Gastroesophageal sphincter (tissue), 4 donors: ENCODE data around the gene SYNRG. TPM values are rescaled to one million over a fixed set of nuclear protein-coding genes. Genes with fewer than 3 reads are reported as not detected.

Source experiments
- ATAC-seq: fragments of 150-250 bp; one replicate; pipeline ENCODE4 v1.9.1; 2016; ENCODE audit warnings: mild to moderate bottlenecking, moderate library complexity
- H3K27ac ChIP-seq, 4 donors: fragments of 200-600 bp; sonication (generic) in 3 of 4; 1 replicate in 3 of 4; 2 replicates in 1 of 4; pipeline ENCODE4 v1.5.1; 2016 to 2019
- H3K27me3 ChIP-seq: fragments of 200-600 bp; sonication (generic); one replicate; pipeline ENCODE4 v1.5.1; 2019
- H3K36me3 ChIP-seq, 2 donors: fragments of 200-600 bp; sonication (generic); one replicate each; pipeline ENCODE4 v1.5.1; 2019; ENCODE audit warnings: control low read depth in 1 of 2
- H3K4me1 ChIP-seq, 3 donors: fragments of 200-600 bp; sonication (generic); 1 replicate in 2 of 3; 2 replicates in 1 of 3; pipeline ENCODE4 v1.5.1; 2016 to 2019; ENCODE audit warnings: control low read depth in 2 of 3
- H3K4me3 ChIP-seq, 2 donors: fragments of 200-600 bp; sonication (generic); one replicate each; pipeline ENCODE4 v1.5.1; 2019; ENCODE audit warnings: mild to moderate bottlenecking in 1 of 2, moderate library complexity in 1 of 2
- H3K9me3 ChIP-seq, 3 donors: fragments of 200-600 bp; sonication (generic); one replicate each; pipeline ENCODE4 v1.5.1; 2017 to 2019; ENCODE audit warnings: control low read depth in 2 of 3
- EP300 ChIP-seq: sonication (generic); formaldehyde crosslinking; IDR thresholded peaks from one replicate; pipeline ENCODE4 v1.6.1; 2017; ENCODE audit warnings: antibody characterized with exemption, mild to moderate bottlenecking
- POLR2A ChIP-seq, 2 donors: fragments of 450-650 bp; IDR thresholded peaks; one replicate each; pipeline ENCODE4 v1.6.1; 2017; ENCODE audit warnings: antibody characterized with exemption in 2 of 2, mild to moderate bottlenecking in 2 of 2, moderate library complexity in 1 of 2
- POLR2AphosphoS5 ChIP-seq: sonication (generic); formaldehyde crosslinking; IDR thresholded peaks from one replicate; pipeline ENCODE4 v1.6.1; 2017; ENCODE audit warnings: antibody characterized with exemption
- WGBS, 2 donors: methylation state at CpG; one replicate each; pipeline ENCODE4 v1.1.5; 2018; ENCODE audit warnings: low coverage in 1 of 2; 5-methylcytosine and 5-hydroxymethylcytosine counted together
- total RNA-seq, 4 donors: library from RNA; depleted of rRNA; stranded (reverse); fragments of >200 nt; gene quantifications; one replicate each; pipeline ENCODE4 v1.1.0, GENCODE V29; 2016
- TF ChIP-seq, protein P1 (sequence below), 4 experiments: fragments of 200-600 bp in 2 of 4; fragments of 450-650 bp in 2 of 4; sonication (generic) in 1 of 4; IDR thresholded peaks; one replicate each; pipeline ENCODE4 v1.5.1; 2017 to 2019; ENCODE audit warnings: antibody characterized with exemption in 4 of 4, mild to moderate bottlenecking in 2 of 4, moderate library complexity in 2 of 4

Gene SYNRG
- total RNA-seq, 4 donors from 2014 or later, result 11.9 to 29.9 (median 16.8) TPM

DNA sequence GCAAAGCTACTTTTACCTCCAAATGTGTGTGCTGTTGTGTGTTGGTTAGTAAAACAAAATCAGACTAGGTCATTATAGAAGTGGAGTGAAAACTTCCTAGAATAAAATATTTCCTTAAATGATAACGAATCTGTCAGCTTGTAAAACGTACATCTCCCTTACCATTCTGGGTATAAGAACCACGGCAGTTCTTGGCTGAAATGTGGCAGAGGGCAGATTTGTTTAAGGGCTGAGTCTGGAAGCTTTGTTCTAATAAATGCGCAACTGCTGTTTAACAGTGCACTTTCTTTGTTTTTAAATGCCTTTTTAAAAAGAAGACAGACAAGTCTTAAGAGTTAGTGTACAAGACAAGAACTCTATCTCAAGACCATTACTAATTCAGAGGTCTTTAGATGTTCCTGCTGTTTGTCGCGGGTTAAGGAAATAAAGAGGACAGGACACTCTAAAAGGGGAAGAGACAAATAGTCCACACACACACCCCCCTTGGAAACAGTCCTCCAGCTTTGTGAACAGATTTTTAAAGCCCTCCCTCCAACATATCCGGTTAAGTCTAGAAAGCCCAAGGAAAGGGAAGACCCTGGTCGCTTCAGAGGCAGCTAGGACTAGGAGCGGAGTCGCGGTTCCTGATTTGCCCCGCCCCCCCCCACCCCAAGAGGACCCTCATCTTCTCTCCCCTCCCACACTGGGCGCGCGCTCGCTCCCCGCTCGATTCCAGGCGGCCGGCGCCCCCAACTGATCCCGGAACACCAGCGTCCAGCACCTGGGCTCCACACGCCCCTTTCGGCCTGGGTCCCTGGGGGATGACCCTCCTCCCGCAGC is 658 bp downstream of the SYNRG start:
- no peaks in the 10 kb centered on the region for H3K27me3 ChIP-seq
- 1% methylated on average over 10 to 11 of the region's 26 CpGs for WGBS, 2 donors
- peak; percentile 45 for ATAC-seq

DNA sequence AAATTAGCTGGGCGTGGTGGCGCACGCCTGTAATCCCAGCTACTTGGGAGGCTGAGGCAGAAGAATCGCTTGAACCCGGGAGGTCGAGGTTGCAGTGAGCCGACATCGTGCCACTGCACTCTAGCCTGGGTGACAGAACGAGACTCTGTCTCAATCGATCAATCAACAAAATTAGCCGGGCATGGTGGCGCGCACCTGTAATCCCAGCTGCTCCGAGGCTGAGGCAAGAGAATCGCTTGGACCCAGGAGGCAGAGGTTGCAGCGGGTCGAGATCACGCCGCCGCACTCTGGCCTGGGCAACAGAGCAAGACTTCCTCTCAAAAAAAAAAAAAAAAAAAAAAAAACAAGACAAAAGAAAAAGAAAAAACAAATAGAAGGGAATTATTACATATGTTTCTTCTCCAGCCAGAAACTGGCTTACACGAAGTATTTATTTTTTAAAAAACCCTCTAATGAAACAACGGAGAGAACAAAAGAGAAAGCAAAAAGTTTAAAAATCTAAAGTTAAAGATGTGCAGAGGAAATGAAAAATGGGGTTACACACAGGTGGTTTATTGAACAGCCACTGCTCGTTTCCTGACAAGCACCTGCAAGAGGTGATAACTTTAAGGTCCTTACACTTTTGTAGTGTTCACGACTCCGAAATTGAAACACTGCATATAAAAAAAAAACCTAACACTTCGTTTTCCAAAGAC is 1.4 kb downstream of the SYNRG start:
- 3 to 51% methylated on average over 6 to 12 of the region's 26 CpGs for WGBS, 2 donors
- Histone ChIP-seq H3K27me3 (no peaks in the 10 kb centered on the region), H3K9me3 (no peaks in the 10 kb centered on the region), H3K27ac (peak overlapping the region in 2 of 4 donors; percentile 88 to 90), H3K4me1 (peaks cover 0 to 49% (median 10%) of the 10 kb centered on the region in 3 donors), H3K4me3 (peak overlapping the region; percentile 71 to 83), H3K36me3 (peaks cover 0 to 8% of the 10 kb centered on the region in 2 donors)
- ATAC-seq, result no peak
- TF ChIP-seq, protein P1, sequence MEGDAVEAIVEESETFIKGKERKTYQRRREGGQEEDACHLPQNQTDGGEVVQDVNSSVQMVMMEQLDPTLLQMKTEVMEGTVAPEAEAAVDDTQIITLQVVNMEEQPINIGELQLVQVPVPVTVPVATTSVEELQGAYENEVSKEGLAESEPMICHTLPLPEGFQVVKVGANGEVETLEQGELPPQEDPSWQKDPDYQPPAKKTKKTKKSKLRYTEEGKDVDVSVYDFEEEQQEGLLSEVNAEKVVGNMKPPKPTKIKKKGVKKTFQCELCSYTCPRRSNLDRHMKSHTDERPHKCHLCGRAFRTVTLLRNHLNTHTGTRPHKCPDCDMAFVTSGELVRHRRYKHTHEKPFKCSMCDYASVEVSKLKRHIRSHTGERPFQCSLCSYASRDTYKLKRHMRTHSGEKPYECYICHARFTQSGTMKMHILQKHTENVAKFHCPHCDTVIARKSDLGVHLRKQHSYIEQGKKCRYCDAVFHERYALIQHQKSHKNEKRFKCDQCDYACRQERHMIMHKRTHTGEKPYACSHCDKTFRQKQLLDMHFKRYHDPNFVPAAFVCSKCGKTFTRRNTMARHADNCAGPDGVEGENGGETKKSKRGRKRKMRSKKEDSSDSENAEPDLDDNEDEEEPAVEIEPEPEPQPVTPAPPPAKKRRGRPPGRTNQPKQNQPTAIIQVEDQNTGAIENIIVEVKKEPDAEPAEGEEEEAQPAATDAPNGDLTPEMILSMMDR (IDR thresholded peaks at IDR 0.05), result no peak
- TF ChIP-seq POLR2A (IDR thresholded peaks at IDR 0.05), result no peak
- no peak for TF ChIP-seq POLR2AphosphoS5
- TF ChIP-seq EP300, result no peak

More for the DNA sequence above, 658 bp downstream of the SYNRG start:
- H3K4me3 ChIP-seq, result peak overlapping the region; percentile 71 to 83
- peaks cover 0 to 15% of the 10 kb centered on the region in 2 donors for H3K36me3 ChIP-seq
- no peaks in the 10 kb centered on the region for H3K9me3 ChIP-seq
- TF ChIP-seq EP300 (no peak), POLR2A (IDR thresholded peaks at IDR 0.05) (no peak), POLR2AphosphoS5 (no peak)
- TF ChIP-seq, protein P1 (IDR thresholded peaks at IDR 0.05), result no peak
- H3K27ac ChIP-seq, result peak overlapping the region; percentile 83 to 97 (median 89)
- H3K4me1 ChIP-seq, result peaks cover 0 to 49% (median 10%) of the 10 kb centered on the region in 3 donors

DNA sequence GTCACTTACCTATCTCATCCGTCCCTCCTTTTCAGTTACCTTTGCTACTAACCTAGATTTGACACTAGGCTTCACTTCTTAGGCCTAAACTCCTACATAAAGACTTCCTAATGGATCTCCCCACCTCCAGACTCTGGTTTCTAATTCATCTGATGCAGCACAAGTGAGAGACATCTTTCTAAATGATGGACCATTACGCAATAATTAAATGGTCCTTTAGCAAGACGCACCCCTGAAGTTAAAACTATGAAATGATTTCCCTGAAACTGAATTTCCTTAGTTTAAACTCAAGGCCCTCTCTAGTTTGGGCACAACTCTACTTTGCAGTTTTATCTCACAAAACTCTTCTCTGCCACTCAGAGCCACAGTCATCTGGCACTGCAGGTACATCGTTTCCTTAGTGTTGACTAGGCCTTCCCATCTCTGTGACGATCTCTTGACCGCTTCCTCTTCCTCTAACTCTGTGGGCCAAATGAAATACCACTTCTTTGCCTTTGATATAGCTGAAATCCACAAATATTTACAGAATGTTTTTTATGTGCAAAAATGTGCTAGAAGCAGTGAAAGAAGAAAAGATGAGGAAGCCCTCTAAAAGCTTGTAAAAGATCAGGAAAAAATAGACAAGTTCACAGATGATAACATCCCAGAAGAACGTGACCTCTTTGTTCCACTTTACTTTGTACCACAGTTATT is 3.3 kb downstream of the SYNRG start:
- H3K4me3 ChIP-seq, result no peak overlapping the region
- H3K4me1 ChIP-seq, result peaks cover 0 to 49% (median 10%) of the 10 kb centered on the region in 3 donors
- TF ChIP-seq, protein P1 (IDR thresholded peaks at IDR 0.05), result no peak
- no peak for TF ChIP-seq POLR2A (IDR thresholded peaks at IDR 0.05)
- no peak for TF ChIP-seq EP300
- no peak for TF ChIP-seq POLR2AphosphoS5
- WGBS, 2 donors, result 80 to 87% methylated on average over 7 of the region's 7 CpGs
- no peaks in the 10 kb centered on the region for H3K36me3 ChIP-seq
- no peak overlapping the region for H3K27ac ChIP-seq
- no peak for ATAC-seq
- H3K9me3 ChIP-seq, result no peaks in the 10 kb centered on the region
- H3K27me3 ChIP-seq, result no peaks in the 10 kb centered on the region

DNA sequence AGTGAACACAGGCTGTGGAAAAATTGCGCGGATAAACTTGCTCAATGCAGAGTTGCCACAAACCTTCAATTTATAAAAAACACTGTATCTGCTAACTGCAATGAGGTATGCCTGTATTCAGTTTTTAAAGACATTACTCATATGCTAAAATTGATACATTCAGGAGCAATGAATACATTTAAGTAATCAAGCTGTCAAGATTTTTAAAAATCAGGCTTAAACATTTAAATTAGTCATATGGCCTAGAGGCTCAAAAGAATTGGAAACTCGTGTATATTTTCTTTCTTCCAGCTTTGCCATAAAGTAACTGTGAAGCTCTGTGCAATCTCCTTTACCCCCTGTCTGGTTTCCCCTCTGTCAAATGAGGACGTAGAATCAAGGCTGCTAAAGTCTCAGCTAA is 4.1 kb downstream of the SYNRG start:
- H3K4me3 ChIP-seq, result no peak overlapping the region
- TF ChIP-seq POLR2AphosphoS5, result no peak
- no peak for TF ChIP-seq POLR2A (IDR thresholded peaks at IDR 0.05)
- no peak for TF ChIP-seq EP300
- TF ChIP-seq, protein P1 (IDR thresholded peaks at IDR 0.05), result no peak
- no peak overlapping the region for H3K27ac ChIP-seq
- no peaks in the 10 kb centered on the region for H3K9me3 ChIP-seq
- no peaks in the 10 kb centered on the region for H3K27me3 ChIP-seq
- peaks cover 0 to 5% of the 10 kb centered on the region in 2 donors for H3K36me3 ChIP-seq
- no peak for ATAC-seq
- H3K4me1 ChIP-seq, result peaks cover 0 to 49% (median 10%) of the 10 kb centered on the region in 3 donors
- WGBS, 2 donors, result 54 to 76% methylated on average over 4 of the region's 4 CpGs
